ENCODE measurements around the gene CDC16.

- no peak for TF ChIP-seq CTCF (IDR thresholded peaks at IDR 0.05)
- no peak for TF ChIP-seq POLR2A (IDR thresholded peaks at IDR 0.05)
These were observed 77.2 kb downstream of the CDC16 start for GRCh38 chr13:114311908-114312307.

All from gastroesophageal sphincter (tissue), 3 donors.